BE2C (cell line): ENCODE measurements around the gene ROBO3. TPM values are rescaled to one million over a fixed set of nuclear protein-coding genes. Genes with fewer than 3 reads are reported as not detected.

ENCODE experiments used
- DNase-seq: peaks from one replicate; pipeline ENCODE4 v3.0.0-alpha.2; 2020
- H3K27me3 ChIP-seq: fragments of 250-450 bp; sonication (Bioruptor Pico); 2 replicates; pipeline ENCODE4 v1.5.1; 2020; ENCODE audit warnings: mild to moderate bottlenecking
- H3K36me3 ChIP-seq: fragments of 250-450 bp; sonication (Bioruptor Pico); 2 replicates; pipeline ENCODE4 v1.5.1; 2020; ENCODE audit warnings: mild to moderate bottlenecking
- H3K4me1 ChIP-seq: fragments of 250-450 bp; sonication (Bioruptor Pico); 2 replicates; pipeline ENCODE4 v1.5.1; 2020
- H3K4me3 ChIP-seq: 2 replicates; pipeline ENCODE4 v1.5.1; 2011; ENCODE audit warnings: low read depth, low read length
- H3K9me3 ChIP-seq: fragments of 250-450 bp; sonication (Bioruptor Pico); 2 replicates; pipeline ENCODE4 v1.5.1; 2020
- polyA plus RNA-seq: library from polyadenylated mRNA; unstranded; fragments of >200 nt; gene quantifications from one replicate; pipeline ENCODE4 v1.2.1, GENCODE V29; 2012; ENCODE audit warnings: low read depth, missing spikeins; ENCODE audit not compliant: insufficient read length, insufficient read depth
- TF ChIP-seq, protein P1 (sequence below): IDR thresholded peaks from 2 replicates; pipeline ENCODE4 v1.5.1; 2012; ENCODE audit warnings: mild to moderate bottlenecking, low read depth, low read length

Gene ROBO3, protein sequence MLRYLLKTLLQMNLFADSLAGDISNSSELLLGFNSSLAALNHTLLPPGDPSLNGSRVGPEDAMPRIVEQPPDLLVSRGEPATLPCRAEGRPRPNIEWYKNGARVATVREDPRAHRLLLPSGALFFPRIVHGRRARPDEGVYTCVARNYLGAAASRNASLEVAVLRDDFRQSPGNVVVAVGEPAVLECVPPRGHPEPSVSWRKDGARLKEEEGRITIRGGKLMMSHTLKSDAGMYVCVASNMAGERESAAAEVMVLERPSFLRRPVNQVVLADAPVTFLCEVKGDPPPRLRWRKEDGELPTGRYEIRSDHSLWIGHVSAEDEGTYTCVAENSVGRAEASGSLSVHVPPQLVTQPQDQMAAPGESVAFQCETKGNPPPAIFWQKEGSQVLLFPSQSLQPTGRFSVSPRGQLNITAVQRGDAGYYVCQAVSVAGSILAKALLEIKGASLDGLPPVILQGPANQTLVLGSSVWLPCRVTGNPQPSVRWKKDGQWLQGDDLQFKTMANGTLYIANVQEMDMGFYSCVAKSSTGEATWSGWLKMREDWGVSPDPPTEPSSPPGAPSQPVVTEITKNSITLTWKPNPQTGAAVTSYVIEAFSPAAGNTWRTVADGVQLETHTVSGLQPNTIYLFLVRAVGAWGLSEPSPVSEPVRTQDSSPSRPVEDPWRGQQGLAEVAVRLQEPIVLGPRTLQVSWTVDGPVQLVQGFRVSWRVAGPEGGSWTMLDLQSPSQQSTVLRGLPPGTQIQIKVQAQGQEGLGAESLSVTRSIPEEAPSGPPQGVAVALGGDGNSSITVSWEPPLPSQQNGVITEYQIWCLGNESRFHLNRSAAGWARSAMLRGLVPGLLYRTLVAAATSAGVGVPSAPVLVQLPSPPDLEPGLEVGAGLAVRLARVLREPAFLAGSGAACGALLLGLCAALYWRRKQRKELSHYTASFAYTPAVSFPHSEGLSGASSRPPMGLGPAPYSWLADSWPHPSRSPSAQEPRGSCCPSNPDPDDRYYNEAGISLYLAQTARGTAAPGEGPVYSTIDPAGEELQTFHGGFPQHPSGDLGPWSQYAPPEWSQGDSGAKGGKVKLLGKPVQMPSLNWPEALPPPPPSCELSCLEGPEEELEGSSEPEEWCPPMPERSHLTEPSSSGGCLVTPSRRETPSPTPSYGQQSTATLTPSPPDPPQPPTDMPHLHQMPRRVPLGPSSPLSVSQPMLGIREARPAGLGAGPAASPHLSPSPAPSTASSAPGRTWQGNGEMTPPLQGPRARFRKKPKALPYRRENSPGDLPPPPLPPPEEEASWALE (N-terminal part only)
- polyA plus RNA-seq, result 6.2 TPM

DNA sequence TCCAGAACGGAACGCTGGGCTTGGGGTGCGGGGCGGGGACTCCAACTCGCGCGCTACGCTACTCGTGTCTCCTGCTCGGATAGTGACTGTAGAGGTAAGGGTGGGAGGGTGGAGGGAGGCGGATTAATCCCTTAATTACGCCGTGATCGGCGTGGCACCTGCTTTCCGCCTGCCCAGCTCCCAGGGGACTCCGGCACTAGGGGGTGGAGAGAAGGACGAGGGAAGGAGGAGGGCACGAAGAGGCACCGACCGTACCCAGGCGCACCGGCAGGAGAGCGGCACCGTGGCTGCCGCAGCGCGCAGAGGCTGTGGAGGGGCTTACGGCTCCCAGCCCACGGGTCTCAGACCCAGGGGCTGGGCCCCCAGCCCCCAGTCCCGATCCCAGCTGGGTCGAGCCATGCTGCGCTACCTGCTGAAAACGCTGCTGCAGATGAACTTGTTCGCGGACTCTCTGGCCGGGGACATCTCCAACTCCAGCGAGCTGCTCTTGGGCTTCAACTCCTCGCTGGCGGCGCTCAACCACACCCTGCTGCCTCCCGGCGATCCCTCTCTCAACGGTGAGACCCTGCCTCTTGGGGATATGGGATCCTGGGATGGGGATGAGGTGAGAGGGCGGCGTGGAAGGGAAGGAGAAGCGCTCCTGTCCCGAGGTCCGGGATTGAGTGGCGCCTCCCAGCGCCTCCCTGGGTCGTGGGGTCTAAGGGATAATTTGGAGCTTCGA is at the start of gene ROBO3:
TSS of gene ROBO3 (plus strand) at position 252 of the 721 bp plus-strand sequence. CDS start at position 398, 146 bp downstream.
- Histone ChIP-seq H3K36me3 (no peaks in the 10 kb centered on the region), H3K4me1 (no peaks in the 10 kb centered on the region), H3K27me3 (peaks cover 85% of the 10 kb centered on the region), H3K9me3 (no peaks in the 10 kb centered on the region), H3K4me3 (no peak within 1 kb of the TSS)
- DNase-seq, result no peak
- TF ChIP-seq, protein P1, sequence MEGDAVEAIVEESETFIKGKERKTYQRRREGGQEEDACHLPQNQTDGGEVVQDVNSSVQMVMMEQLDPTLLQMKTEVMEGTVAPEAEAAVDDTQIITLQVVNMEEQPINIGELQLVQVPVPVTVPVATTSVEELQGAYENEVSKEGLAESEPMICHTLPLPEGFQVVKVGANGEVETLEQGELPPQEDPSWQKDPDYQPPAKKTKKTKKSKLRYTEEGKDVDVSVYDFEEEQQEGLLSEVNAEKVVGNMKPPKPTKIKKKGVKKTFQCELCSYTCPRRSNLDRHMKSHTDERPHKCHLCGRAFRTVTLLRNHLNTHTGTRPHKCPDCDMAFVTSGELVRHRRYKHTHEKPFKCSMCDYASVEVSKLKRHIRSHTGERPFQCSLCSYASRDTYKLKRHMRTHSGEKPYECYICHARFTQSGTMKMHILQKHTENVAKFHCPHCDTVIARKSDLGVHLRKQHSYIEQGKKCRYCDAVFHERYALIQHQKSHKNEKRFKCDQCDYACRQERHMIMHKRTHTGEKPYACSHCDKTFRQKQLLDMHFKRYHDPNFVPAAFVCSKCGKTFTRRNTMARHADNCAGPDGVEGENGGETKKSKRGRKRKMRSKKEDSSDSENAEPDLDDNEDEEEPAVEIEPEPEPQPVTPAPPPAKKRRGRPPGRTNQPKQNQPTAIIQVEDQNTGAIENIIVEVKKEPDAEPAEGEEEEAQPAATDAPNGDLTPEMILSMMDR, result no peak

DNA sequence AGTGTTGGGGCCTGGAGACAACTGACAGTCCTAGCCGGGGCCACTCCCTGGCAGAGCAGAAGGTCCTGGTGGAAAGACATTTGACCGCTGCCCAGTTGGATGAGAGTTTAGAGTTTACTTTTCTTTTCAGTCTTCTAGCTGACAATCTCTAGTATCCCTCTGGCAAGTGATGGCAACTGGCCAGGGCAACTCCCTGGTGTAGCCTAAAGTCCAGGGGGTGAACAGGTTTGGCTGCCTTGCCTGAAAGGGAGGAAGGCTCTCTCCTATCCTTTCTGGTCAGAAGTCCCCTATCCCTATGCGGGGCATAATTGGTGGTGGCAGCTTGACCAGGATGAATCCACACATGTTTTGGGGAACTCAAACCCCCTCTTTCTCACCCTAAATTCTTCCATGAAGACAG is 48.2 kb upstream of the ROBO3 start:
- H3K4me3 ChIP-seq, result no peak overlapping the region
- DNase-seq, result no peak
- no peaks in the 10 kb centered on the region for H3K9me3 ChIP-seq
- H3K4me1 ChIP-seq, result no peaks in the 10 kb centered on the region
- H3K27me3 ChIP-seq, result peaks cover 51% of the 10 kb centered on the region
- no peaks in the 10 kb centered on the region for H3K36me3 ChIP-seq
- TF ChIP-seq, protein P1, result no peak

DNA sequence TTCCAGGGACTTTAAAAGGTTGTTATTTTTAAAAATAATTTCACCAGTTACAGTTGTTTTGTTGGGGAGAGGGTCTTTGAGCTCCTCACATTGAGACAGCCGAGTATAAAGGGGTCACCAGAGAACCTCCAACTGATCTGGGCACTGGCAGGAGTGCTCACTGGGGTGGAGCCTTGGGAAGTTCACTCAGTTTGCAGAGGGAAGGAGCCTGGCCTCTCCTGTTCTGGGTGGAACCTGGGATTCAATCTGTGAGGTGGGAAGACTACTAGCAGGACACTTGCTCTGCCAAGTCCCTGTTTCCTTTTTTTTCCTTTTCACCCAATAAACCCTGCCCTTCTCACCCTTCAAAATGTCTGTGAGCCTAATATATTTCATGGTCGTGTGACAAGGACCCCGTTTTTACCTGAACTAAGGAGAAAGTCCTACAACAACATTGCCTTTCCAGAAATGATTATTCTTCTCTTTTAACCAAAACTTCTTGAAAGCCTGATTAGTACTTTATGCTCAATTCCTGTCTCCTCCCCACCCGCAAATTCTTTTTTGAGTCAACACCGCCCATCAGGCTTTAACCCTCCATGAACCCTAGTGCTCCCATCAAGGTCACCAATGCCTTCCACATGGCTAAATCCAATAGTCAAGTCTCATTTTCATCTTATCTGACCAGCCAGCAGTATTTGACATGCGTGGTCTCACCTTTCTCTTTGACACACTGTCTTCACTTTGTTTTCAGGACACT is 43.1 kb upstream of the ROBO3 start:
- no peaks in the 10 kb centered on the region for H3K9me3 ChIP-seq
- H3K4me1 ChIP-seq, result no peaks in the 10 kb centered on the region
- H3K36me3 ChIP-seq, result no peaks in the 10 kb centered on the region
- TF ChIP-seq, protein P1, result no peak
- H3K27me3 ChIP-seq, result peaks cover 54% of the 10 kb centered on the region
- no peak for DNase-seq
- no peak overlapping the region for H3K4me3 ChIP-seq

DNA sequence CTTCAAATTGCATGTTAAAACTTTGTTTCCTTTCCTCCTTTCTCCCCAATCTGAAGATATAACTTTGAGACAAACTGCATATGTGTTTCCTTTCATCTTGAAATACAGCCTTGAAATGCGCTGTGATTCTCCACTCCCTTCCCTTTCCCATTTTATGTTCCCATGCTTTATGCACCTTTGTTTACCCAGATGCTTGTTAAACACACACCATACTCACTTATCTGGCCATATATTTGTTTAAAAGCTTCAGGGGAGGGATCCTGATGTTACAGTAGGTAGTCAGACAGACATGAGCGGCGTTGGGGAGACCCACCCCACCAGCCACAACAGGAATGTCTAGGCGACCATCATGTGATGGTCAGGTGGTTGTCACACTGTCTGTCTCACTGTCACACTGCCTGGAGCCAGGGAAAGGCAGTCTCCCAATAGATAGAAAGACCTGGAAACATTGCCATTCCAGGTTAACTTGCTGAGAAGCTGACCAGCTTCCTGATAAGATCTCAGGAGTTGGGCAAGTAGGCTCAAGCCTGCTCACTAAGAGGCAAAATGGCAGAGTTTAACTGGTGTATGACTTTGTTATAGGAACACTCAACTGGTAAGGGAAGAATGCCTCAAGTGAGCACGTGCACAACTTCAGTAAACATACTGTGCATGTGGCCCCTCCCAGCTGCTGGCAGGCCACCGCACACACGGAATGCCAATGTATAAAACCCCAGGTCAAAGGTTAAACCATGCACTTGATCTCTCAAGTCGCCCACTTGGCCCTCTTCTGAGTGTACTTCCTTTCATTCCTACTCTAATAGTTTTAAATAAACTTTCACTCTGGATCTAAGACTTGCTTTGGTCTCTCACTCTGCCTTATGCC is 41.5 kb upstream of the ROBO3 start:
- Histone ChIP-seq H3K4me3 (no peak overlapping the region), H3K36me3 (no peaks in the 10 kb centered on the region), H3K4me1 (no peaks in the 10 kb centered on the region), H3K27me3 (peaks cover 41% of the 10 kb centered on the region), H3K9me3 (no peaks in the 10 kb centered on the region)
- no peak for DNase-seq
- TF ChIP-seq, protein P1, result no peak
